ENCODE results near the gene CYREN.

DNA sequence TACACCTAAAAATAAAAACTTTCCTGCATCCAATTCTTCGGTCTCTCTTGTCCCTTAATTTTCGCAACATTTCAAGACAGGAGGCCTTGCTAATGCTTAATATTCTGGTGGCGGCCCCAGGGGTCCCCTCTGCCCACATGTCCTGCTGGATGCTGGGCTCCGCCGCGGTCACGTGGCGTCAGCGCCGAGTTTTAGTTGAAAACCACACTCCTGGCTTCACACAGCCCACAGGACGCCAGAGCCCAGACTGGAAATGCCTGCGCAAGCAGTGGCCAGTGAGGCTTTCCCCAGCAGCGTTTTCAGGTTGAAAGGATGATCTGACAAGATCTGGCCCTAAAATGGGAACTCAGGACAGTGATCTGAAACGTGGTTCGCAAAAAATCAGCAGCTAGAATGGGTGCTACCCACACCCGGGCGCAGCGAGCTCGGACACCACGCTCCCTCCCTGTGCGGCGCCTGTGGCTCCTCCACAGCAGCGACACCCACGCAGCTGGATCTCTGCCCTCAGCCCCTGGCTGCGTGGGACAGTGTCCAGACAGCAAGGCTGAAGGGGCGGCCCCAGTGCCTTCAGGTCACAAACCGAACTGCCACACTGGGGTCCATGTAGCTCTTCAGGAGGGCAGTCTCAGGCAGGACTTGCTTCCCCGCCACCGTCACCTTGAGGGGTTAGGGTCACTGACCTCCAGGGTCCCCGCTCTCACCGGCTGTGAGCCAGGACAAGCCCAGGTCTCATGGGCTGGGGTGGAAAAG lies 11.6 kb upstream of the CYREN start:
- TF ChIP-seq POLR2A (IDR thresholded peaks at IDR 0.05): no peak
- no peak for TF ChIP-seq CTCF (IDR thresholded peaks at IDR 0.05 in 8 of 11, conservative IDR thresholded peaks at IDR 0.05 in 3 of 11)
